ENCODE data around the gene IL37. TPM values are rescaled to one million over a fixed set of nuclear protein-coding genes. Genes with fewer than 3 reads are reported as not detected.

Gene IL37
- total RNA-seq, 1 experiment from 2014 or later: 0.22 TPM

DNA sequence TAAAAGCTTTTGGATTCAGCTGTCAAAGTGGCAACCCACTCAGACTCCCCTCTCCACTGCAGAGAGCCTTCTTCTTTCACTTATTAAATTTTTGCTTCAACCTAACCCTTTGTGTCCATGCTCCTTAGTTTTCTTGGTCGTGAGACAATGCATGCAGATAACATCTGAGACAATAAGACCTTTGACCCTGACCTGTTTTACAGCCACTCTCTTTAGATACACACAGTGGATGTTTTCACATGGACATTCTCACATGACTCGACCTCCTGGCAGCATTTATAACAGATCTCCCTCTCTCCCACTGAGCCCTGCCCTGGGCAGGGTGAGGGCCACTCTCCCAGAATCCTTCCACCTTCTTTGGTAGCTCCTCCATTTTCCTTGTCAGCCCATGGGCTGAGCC is 36.4 kb downstream of the IL37 start:
- H3K36me3 ChIP-seq: no peaks in the 10 kb centered on the region
- peaks cover 9% of the 10 kb centered on the region for H3K4me1 ChIP-seq
- no peak overlapping the region for H3K27ac ChIP-seq
- H3K27me3 ChIP-seq: no peaks in the 10 kb centered on the region
- no peak overlapping the region for H3K4me3 ChIP-seq
- no peaks in the 10 kb centered on the region for H3K9me3 ChIP-seq (replicated peaks)
- DNase-seq: no peak

DNA sequence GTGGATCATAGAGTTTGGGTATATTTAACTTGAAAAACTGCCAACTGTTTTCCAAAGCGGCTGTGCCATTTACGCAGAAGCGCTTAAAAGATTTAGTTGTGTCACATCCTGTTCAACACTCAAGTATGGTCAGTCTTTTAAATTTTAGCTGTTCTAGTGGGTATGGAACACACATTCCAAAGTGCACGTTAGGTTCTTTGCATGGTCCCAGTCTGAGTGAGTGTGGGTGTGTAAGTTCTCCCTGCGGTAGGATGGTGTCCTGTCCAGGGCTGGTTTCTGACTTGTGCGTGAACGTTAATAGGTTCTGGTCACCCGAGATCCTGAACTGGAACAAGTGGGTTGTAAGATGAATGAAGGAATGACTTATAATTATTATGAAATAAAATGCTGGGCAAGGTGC is 38.5 kb downstream of the IL37 start:
- no peak for DNase-seq
- no peaks in the 10 kb centered on the region for H3K9me3 ChIP-seq (replicated peaks)
- peaks cover 9% of the 10 kb centered on the region for H3K4me1 ChIP-seq
- H3K27me3 ChIP-seq: no peaks in the 10 kb centered on the region
- H3K4me3 ChIP-seq: no peak overlapping the region
- no peaks in the 10 kb centered on the region for H3K36me3 ChIP-seq
- no peak overlapping the region for H3K27ac ChIP-seq

DNA sequence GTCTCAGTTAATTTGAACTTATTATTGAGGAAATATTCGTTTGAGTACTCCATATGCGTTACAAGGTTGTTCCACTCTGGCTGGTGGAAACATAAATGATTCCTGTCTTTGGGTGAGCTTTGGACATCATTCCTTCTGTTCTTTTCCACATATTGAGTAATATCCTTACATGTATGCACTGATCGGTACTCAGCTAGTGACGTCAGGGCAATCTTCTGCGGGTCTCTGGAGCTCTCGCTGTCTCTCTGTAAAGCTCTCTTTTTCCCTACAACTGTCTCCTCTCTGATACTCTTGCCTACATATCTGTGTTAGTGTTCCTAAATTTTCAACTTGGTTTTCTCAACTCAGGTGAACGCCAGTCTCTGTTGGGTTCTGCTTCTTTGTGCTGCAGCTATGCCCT is 43.4 kb downstream of the IL37 start:
- Histone ChIP-seq H3K4me1 (no peaks in the 10 kb centered on the region), H3K9me3 (replicated peaks) (no peaks in the 10 kb centered on the region), H3K27ac (no peak overlapping the region), H3K36me3 (no peaks in the 10 kb centered on the region), H3K4me3 (no peak overlapping the region), H3K27me3 (no peaks in the 10 kb centered on the region)
- DNase-seq: no peak

DNA sequence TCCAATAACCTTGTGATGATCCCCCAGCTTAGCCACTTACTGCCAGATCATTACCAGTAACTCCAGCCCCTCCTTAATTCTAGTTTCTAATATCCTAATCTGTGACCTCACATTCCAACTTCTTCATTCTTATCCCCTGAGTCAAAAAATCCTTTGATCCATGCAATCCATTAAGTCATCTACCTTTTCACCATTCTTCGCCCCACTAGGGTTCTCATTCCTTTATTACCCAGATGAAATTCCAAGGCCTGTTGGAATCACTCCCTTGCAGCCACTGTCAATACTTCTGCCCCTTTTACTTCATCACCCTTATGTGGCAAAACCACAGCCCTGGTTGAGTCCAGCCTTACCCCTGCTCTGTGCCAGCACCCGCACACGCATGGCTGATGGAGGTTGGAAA is 46.5 kb downstream of the IL37 start:
- no peaks in the 10 kb centered on the region for H3K4me1 ChIP-seq
- no peak overlapping the region for H3K27ac ChIP-seq
- no peaks in the 10 kb centered on the region for H3K36me3 ChIP-seq
- no peaks in the 10 kb centered on the region for H3K9me3 ChIP-seq (replicated peaks)
- no peak overlapping the region for H3K4me3 ChIP-seq
- no peak for DNase-seq
- no peaks in the 10 kb centered on the region for H3K27me3 ChIP-seq

DNA sequence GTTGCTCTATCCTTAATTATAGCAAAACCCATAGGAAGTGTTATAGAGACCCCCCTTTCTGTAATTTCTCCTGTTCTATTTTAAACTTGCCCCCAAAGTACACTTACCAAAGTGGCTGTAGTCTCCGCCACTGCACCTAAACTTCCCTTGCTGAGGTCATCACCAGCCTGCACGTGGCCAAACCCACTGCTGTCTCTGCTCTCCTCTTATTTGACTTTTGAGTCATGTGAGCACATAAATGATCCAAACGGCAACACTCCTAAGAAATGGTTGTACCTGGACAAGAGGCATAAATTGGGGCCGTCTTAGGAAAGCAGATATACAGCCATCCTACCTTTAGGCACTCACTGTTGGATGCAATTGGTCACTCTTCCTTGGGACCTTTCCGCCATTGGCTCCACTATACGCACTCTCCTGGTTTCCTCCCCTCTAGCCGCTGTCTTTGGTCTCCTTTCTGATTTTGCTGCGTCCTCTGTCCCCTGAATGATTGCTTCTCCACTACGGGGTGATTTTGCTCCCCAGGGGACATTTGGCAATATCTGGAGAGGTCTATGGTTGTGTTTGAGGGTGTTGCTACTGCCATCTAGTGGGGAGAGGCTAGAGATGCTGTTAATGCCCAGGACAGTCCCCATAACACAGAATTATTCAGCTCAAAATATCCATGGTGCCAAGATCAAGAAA is 47.6 kb downstream of the IL37 start:
- no peaks in the 10 kb centered on the region for H3K36me3 ChIP-seq
- H3K4me3 ChIP-seq: no peak overlapping the region
- H3K27ac ChIP-seq: no peak overlapping the region
- no peaks in the 10 kb centered on the region for H3K27me3 ChIP-seq
- H3K4me1 ChIP-seq: no peaks in the 10 kb centered on the region
- DNase-seq: peak; percentile 52 to 82
- no peaks in the 10 kb centered on the region for H3K9me3 ChIP-seq (replicated peaks)

DNA sequence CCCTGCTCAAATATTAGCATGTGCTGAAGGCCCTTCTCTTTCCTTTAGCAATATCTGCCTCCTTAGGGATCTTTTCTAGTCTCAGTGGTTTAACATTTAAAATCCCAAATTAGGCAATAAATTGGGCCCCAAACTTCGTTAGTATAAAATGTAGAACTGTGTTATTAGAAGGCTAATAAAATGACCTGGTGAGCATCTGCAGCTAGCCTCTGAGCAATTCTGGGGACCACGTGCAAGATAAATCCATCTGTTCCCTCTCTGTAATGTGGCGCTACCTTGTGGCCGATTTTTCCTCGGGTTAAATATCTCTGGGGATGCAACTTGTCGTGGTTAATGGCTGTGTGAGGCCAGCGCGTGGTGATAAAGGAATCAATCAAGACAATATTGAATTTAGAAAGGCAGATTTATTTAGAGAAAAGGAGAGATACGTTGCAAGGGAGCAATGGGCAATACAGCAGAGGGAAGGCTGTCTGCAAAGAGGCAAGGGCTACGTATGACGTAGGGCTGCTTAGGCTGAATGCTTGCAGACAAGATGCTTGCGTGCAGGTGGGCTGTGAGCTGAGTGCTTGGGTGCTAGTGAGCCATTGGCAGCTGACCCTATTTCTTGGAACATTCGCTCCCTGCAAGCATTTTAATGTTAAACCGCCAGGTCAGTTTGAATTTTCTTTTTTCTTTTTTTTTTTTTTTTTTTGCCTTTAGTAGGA is 48.3 kb downstream of the IL37 start:
- no peaks in the 10 kb centered on the region for H3K36me3 ChIP-seq
- H3K4me1 ChIP-seq: no peaks in the 10 kb centered on the region
- no peak overlapping the region for H3K27ac ChIP-seq
- peak in 1 of 2 experiments; percentile 17 for DNase-seq
- H3K9me3 ChIP-seq (replicated peaks): no peaks in the 10 kb centered on the region
- no peaks in the 10 kb centered on the region for H3K27me3 ChIP-seq
- no peak overlapping the region for H3K4me3 ChIP-seq

DNA sequence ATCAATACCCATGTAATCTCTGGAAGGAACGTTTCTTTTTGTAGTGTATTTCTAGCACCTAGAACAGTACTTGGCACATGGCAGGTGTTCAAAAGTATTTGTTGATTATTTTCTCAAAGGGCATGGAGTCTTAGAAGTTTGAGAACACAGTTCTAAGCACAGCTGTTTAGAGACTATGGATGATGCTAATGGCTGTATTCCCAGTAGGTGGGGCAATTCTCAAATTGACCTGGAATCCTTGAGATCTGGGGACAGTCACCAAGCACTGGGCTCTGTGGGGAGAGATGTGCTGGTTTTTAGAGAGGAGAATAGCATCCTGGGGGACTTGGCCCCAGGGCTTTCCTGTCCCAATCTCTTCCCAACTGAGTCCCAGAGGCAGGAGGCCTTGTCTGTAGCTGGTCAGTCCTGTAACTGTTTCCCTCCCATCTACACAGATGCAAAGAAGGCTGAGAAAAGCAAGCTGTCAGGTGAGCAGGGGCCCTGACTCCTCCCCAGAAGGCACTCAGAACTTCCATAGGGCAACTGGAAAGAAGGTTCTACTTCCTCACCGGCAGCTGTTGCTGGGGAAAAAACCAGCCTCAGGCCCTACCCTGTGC is 49.4 kb downstream of the IL37 start:
- H3K4me3 ChIP-seq: no peak overlapping the region
- H3K27me3 ChIP-seq: no peaks in the 10 kb centered on the region
- no peaks in the 10 kb centered on the region for H3K36me3 ChIP-seq
- no peak overlapping the region for H3K27ac ChIP-seq
- H3K4me1 ChIP-seq: no peaks in the 10 kb centered on the region
- DNase-seq: no peak
- H3K9me3 ChIP-seq (replicated peaks): no peaks in the 10 kb centered on the region

DNA sequence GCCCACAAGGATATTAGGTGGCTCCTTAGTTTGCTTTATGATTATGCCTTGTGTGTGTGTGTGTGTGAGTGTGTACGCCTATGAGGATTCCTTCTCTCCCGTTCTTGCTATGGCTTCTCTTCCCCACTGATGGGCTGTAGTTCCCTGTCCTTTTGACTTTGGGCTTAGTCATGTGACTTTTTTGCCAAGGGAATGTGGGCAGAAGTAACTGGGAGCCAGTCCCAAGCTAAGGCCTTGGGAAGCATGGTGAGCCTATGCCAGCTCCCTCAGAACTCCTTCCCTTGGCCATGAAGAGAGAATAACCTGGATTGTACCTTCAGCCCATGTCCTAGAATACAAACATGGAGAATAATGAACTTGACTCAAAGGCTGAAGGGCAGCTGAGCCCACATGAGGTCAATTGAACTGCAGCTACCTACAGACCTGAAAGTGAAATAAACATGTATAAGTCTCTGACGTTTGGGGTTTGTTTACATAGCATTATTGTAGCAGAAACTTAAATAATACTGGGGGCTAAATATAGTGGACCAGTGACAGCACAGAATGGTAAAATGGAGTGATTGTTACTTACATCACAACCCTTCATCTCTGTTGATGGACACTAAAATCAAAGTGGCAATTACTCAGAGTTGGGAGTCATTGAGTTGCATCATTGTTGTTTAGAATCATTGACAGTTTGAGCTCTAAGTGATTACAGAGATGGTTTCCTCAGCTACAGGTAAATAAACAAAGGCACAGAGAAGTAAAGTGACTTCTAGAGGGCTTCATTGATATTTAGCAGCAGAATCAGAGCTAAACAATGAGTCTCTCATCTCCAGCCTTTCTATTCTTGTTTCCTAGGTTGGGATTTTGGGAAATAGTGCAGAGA is 51.6 kb downstream of the IL37 start:
- Histone ChIP-seq H3K36me3 (no peaks in the 10 kb centered on the region), H3K4me3 (no peak overlapping the region), H3K9me3 (replicated peaks) (no peaks in the 10 kb centered on the region), H3K27ac (no peak overlapping the region), H3K27me3 (peaks cover 3% of the 10 kb centered on the region), H3K4me1 (no peaks in the 10 kb centered on the region)
- no peak for DNase-seq

DNA sequence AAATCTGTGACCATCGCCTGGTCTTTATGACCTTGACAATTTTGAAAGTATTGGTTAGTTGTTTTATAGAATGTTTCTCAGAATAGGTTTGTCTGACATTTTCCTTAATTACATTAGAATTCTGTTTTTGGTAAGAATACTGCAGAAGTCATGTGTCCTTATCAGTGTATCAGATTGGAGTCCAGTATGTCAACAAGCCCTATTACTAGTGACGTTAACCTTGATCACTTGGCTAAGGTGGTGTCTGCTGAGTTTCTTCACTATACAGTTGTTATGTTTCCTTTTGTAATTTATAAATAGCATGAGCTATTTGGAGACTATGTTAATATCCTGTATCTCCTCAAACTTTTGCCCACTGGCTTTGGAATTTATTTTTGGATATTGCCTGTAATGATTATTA is 56.1 kb downstream of the IL37 start:
- no peaks in the 10 kb centered on the region for H3K36me3 ChIP-seq
- DNase-seq: no peak
- H3K9me3 ChIP-seq (replicated peaks): no peaks in the 10 kb centered on the region
- H3K27ac ChIP-seq: no peak overlapping the region
- H3K4me3 ChIP-seq: no peak overlapping the region
- H3K27me3 ChIP-seq: peaks cover 3% of the 10 kb centered on the region
- H3K4me1 ChIP-seq: no peaks in the 10 kb centered on the region

Other genes with a start within 250 kb of the IL37 start
- gene NT5DC4, start 190.1 kb upstream of the IL37 start, total RNA-seq (2014; rRNA removed; shearing (Covaris generic)): not detected in 2 replicates
- 31.0 and 33.7 TPM in 2 replicates for gene CKAP2L, start 146.6 kb upstream of the IL37 start, total RNA-seq (2014; rRNA removed; shearing (Covaris generic))
- gene IL1A, start 126.7 kb upstream of the IL37 start, total RNA-seq (2014; rRNA removed; shearing (Covaris generic)): not detected in 2 replicates
- gene IL1B, start 74.4 kb upstream of the IL37 start, total RNA-seq (2014; rRNA removed; shearing (Covaris generic)): not detected in 2 replicates
- gene IL36G, start 66.8 kb downstream of the IL37 start, total RNA-seq (2014; rRNA removed; shearing (Covaris generic)): not detected in 2 replicates
- gene IL36A, start 94.3 kb downstream of the IL37 start, total RNA-seq (2014; rRNA removed; shearing (Covaris generic)): not detected in 2 replicates
- not detected in 2 replicates for gene IL36B, start 141.7 kb downstream of the IL37 start, total RNA-seq (2014; rRNA removed; shearing (Covaris generic))
- gene IL36RN, start 148.0 kb downstream of the IL37 start, total RNA-seq (2014; rRNA removed; shearing (Covaris generic)): not detected in 2 replicates
- gene IL1F10, start 156.8 kb downstream of the IL37 start, total RNA-seq (2014; rRNA removed; shearing (Covaris generic)): not detected in 2 replicates
- not detected in 2 replicates for gene IL1RN, start 216.4 kb downstream of the IL37 start, total RNA-seq (2014; rRNA removed; shearing (Covaris generic))

All from SJCRH30 (cell line).